ENCODE data around the gene CLK2.

GRCh38 chr1:155260276-155260675 lies 13.0 kb downstream of the CLK2 start:
- TF ChIP-seq LEF1 (IDR thresholded peaks at IDR 0.05) (no peak), ZNF696 (CRISPR knock-in tag; conservative IDR thresholded peaks at IDR 0.05) (no peak), NR2C2 (CRISPR knock-in tag; IDR thresholded peaks at IDR 0.05) (no peak), NR2C2 (tag; IDR thresholded peaks at IDR 0.05) (no peak), CTCF (IDR thresholded peaks at IDR 0.05 in 2 of 3, conservative IDR thresholded peaks at IDR 0.05 in 1 of 3; ENCODE audit: insufficient read depth in 2 of 3, low read depth in 1 of 3, low read length in 3 of 3) (no peak)
